NCI-H187 treated with DMSO at 0.1 percent for 48 hours (cell line): Measurements from ENCODE around the gene ATP5PB.

Experiments
- DNase-seq: peaks from one replicate; lab custom pipeline; 2025; lab: John Stamatoyannopoulos, UW

The ATP5PB gene

GRCh38 chr1:111507411-111508201 is 58.3 kb downstream of the ATP5PB start:
- no peak for DNase-seq

GRCh38 chr1:111509997-111510375 is 60.7 kb downstream of the ATP5PB start:
- no peak for DNase-seq

- DNase-seq, result no peak
Observed at GRCh38 chr1:111511370-111511769, 62.1 kb downstream of the ATP5PB start.
